Coronary artery (tissue), 2 donors: ENCODE data around the gene CDK19.
"Not testable (repeated sequence)": the region's sequence is repeated elsewhere in the genome, so short reads cannot be mapped to it uniquely, and the experiment has no call there.

ENCODE experiments used
- DNase-seq: peaks from one replicate; pipeline ENCODE4 v3.0.0-alpha.2; 2017; ENCODE audit warnings: low spot score
- H3K27ac ChIP-seq, 2 donors: fragments of 200-600 bp; sonication (generic); one replicate each; pipeline ENCODE4 v1.5.1; 2016 to 2019
- H3K4me3 ChIP-seq: fragments of 200-600 bp; sonication (generic); 2 replicates; pipeline ENCODE4 v1.5.1; 2016; ENCODE audit warnings: mild to moderate bottlenecking, moderate library complexity
- TF ChIP-seq, protein P1 (sequence below): fragments of 200-600 bp; sonication (generic); IDR thresholded peaks from one replicate; pipeline ENCODE4 v1.5.1; 2019; ENCODE audit warnings: antibody characterized with exemption

CDK19 gene

DNA sequence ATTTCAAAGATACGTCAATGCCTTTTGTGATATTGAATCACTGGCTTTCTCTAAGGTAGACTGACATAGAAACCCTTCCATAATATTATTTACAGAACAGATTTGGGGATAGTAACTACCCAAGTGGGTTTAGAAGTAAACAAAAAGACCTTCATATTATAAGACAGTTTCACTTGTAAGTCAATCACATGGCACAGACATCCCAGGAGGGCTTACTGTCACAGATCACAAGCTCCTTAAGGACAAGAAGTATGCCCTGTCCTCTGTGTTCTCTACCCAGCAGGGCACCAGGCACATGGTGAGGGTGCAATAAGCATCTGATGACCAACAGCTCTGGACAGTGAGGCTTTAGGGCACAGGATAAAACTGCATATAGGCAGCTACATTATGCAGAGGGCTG lies 203.0 kb downstream of the CDK19 start:
- TF ChIP-seq, protein P1, sequence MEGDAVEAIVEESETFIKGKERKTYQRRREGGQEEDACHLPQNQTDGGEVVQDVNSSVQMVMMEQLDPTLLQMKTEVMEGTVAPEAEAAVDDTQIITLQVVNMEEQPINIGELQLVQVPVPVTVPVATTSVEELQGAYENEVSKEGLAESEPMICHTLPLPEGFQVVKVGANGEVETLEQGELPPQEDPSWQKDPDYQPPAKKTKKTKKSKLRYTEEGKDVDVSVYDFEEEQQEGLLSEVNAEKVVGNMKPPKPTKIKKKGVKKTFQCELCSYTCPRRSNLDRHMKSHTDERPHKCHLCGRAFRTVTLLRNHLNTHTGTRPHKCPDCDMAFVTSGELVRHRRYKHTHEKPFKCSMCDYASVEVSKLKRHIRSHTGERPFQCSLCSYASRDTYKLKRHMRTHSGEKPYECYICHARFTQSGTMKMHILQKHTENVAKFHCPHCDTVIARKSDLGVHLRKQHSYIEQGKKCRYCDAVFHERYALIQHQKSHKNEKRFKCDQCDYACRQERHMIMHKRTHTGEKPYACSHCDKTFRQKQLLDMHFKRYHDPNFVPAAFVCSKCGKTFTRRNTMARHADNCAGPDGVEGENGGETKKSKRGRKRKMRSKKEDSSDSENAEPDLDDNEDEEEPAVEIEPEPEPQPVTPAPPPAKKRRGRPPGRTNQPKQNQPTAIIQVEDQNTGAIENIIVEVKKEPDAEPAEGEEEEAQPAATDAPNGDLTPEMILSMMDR, result no peak
- Histone ChIP-seq H3K27ac (no peak overlapping the region), H3K4me3 (no peak overlapping the region)
- no peak for DNase-seq

DNA sequence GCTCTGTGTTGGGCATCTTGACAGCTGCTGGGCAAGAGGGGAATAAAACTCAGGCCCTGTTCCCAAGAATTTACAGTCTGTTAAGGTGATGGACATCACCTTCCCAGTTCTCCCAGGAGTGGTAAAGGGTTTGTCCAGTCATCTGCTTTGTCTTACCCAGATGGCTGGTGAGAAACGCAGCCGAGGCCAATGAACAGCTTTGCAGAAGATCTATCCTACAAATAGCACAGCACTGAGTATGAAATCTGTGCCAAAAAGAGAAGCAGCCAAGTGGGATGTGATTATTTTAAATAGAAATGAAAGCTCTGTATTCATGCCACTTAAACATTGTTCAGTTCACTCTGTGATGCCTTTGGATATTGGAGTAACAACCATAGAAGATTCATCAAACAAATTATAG lies 206.2 kb downstream of the CDK19 start:
- Histone ChIP-seq H3K27ac (no peak overlapping the region), H3K4me3 (no peak overlapping the region)
- DNase-seq, result no peak
- TF ChIP-seq, protein P1, result no peak

DNA sequence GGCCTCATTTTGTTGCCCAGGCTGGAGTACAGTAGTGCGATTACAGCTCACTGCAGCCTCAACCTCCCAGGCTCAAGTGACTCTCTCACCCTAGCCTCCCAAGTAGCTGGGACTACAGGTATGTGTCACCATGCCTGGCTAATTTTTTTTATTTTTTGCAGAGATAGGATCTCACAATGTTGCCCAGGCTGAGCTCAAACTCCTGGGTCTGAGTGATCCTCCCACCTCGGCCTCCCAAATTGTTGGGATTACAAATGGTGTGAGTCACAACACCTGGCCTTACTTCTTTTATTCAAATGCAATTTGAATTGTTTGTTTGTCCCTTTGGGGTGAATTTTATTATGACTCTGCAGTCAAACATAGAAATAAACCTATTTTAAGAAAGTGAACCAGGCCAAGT lies 207.1 kb downstream of the CDK19 start:
- Histone ChIP-seq H3K27ac (no peak overlapping the region), H3K4me3 (no peak overlapping the region)
- TF ChIP-seq, protein P1, result no peak
- DNase-seq, result no peak

DNA sequence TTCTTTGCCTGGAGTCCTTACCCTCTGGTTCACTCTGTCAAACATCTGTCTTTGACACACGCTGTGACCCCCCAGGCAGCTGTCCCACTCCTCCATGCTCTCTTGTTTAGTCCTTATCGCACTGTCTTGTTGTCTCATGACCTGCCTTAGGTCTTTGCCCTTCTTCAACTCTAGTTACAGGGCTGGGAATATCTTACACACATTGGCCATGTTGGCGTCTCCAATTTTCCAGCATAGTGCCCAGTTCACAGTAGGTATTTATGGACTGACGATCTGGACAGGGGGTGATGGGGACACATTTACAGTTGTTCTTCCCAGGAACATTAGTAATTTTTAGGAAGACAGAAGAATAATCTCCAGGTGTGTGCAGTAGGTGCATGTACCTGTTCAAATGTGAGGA lies 209.1 kb downstream of the CDK19 start:
- Histone ChIP-seq H3K4me3 (no peak overlapping the region), H3K27ac (no peak overlapping the region)
- no peak for DNase-seq
- TF ChIP-seq, protein P1, result no peak

DNA sequence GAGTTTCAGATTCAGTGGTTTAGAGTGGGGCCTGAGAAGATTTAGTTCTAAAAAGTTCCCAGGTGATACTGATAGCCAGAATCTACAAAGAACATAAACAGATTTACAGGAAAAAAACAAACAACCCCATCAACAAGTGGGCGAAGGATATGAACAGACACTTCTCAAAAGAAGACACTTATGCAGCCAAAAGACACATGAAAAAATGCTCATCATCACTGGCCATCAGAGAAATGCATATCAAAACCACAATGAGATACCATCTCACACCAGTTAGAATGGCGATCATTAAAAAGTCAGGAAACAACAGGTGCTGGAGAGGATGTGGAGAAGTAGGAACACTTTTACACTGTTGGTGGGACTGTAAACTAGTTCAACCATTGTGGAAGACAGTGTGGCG lies 214.6 kb downstream of the CDK19 start:
- not testable (repeated sequence) for H3K4me3 ChIP-seq, DNase-seq, H3K27ac ChIP-seq

DNA sequence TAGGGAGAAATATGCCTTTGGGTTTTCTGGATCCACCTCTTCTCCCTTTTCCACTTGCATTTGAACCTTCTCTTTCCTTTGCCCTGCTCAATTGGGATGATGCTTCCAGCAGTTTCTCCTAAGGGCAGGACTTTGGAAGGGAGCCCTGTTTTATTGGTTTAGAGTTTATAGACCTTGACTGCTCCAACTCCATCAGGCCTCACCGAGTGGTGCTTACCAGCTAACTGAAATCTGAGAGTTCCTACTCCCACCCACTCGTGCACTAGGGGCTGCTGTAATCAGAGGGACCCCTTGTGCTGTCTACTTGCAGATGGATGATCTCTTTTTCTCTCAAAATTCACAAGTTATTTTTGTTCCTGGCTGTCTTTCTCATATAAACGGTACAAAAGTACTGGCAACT lies 217.5 kb downstream of the CDK19 start:
- DNase-seq, result no peak
- no peak overlapping the region for H3K27ac ChIP-seq
- TF ChIP-seq, protein P1, result no peak
- no peak overlapping the region for H3K4me3 ChIP-seq

DNA sequence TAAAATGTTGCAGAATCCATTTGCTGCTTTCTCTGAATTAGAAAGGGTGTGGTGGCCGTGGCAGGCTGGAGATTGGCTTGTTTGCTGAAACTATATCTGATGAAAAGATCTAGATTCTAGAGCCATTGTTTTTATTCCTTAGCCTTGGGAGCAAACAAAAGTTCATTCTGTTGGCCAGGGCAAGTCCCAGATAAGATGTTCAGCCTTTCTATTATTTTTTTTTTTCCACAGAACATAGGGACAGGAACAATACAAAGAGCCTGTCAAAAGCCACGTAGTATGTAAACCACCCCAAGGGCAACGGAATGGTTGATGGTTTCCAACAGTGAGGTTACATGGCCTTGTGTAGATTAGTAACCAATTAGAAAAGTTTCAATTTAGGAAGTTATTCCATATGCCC lies 218.9 kb downstream of the CDK19 start:
- DNase-seq, result no peak
- H3K27ac ChIP-seq, result no peak overlapping the region
- TF ChIP-seq, protein P1, result no peak
- H3K4me3 ChIP-seq, result no peak overlapping the region

DNA sequence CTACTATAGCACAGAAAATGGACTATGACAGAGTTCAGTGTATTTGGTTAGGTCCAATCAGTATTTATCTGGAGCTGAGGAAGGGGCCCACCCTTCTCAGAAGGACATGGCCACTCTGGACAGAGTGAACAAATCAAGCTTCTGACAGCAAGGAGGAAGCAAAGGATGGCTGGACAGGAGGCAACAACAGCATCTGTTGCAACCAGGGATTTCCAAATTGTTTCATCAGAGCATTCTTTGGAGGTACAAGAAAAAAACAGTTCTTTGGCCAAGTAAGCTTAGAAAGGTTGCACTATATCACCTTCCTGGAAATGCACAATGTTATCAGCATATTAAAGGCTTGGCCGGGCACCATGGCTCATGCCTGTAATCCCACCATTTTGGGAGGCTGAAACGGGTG lies 220.2 kb downstream of the CDK19 start:
- DNase-seq, result no peak
- Histone ChIP-seq H3K27ac (no peak overlapping the region), H3K4me3 (no peak overlapping the region)
- TF ChIP-seq, protein P1, result no peak
